Measurements from ENCODE around the gene SPRR3.

The SPRR3 gene, protein sequence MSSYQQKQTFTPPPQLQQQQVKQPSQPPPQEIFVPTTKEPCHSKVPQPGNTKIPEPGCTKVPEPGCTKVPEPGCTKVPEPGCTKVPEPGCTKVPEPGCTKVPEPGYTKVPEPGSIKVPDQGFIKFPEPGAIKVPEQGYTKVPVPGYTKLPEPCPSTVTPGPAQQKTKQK

DNA sequence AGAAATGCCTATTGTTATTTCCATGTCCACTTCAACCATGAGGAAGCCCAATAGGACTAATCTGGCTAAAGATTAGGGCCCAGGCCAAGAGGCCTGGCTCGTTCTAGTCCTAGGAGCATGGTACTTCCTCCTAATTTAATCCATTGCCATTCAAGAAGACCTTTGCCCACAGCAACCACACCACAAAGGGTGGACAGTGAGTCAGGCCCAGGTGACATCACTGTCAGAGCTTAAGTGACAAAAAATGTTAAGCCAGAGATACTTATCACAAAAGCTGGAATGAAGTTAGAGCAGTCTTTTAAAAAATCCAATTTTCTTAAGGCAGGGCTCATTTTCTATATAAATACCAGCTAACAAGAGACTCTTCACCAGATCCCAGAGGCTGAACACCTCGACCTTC, at the start of gene SPRR3:
TSS of gene SPRR3 (plus strand) at position 368 of the 400 bp plus-strand sequence. CDS start 1,272 bp downstream, outside the sequence.
- in situ Hi-C loops (cut with MboI; ENCODE audit: low sequenced_read_pairs), result no loop called here

DNA sequence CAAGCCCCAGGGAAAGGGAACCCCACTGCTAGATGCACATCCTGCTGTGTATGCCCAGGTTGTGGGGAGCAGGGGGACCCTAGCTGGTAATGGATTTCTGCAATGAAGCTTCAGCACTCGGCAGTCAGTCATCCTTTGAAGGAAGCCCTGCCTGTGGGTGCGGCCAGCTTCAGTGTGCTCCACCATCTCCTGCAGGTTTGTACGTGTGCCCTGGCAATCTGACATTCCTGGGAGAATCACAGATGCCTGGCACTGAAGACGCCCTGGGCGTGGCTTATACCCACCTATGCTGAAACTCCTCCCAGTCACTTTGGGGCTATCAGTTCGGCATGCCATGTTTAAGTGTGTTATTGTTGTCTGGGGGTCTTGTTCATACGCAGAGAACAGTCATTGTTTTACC, 47.8 kb upstream of the SPRR3 start:
- in situ Hi-C loops (cut with MboI; ENCODE audit: low sequenced_read_pairs), result no loop called here

DNA sequence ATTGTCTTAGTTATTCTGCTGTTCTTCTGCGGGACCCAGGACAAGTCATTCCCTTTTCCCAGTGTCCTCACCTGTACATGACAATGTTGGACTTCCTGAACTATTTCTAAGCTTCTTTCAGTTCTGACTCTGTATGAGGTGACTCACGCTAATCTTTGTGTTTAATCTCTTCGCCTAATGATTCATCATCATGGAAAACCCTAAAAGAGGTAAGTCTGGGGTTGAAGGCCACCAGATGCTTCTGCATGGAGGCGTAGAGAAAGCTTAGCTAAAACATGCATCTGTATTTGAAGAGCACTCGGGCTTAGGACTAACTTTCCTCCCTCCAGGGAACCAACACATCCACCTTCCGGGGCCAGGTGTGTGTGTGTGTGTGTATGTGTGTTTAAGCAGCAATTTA, 47.1 kb upstream of the SPRR3 start:
- in situ Hi-C loops (cut with MboI; ENCODE audit: low sequenced_read_pairs), result no loop called here

DNA sequence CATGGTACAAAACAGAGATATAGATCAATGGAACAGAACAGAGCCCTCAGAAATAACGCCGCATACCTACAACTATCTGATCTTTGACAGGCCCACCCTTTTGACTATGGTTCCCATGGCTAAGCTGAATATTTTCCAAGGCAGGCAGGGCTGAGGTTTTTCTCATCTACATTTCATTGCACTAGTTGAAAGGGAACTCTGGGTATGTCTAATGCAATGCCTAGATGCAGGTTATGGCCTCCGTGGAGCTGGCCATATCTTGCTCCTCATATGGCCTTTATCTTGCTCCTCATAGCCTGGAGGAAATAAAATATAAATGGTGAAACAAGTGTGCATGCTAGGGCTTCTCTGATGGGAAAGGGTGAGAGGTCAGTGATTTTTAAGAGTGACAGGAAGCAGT, 44.0 kb upstream of the SPRR3 start:
- in situ Hi-C loops (cut with MboI; ENCODE audit: low sequenced_read_pairs), result no loop called here

DNA sequence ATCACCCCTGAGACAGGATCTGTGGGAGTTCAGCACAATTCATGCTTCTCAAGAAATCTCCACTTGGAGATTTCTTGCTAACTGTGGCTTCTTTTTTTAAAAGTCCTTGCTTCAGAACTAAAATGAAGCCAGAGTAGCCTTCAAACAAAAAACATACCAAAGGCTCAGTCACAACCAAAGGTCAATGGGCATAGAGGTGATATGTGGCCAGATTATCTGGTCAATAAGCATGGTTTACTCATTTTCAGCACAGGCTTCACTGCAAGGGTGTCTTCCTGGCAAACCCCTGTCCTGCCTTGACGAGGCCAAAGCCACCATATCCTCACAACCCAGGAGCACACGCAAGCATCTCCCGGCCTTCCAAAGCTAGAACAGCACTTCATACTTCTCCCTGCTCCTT, 42.3 kb upstream of the SPRR3 start:
- in situ Hi-C loops (cut with MboI; ENCODE audit: low sequenced_read_pairs), result no loop called here

DNA sequence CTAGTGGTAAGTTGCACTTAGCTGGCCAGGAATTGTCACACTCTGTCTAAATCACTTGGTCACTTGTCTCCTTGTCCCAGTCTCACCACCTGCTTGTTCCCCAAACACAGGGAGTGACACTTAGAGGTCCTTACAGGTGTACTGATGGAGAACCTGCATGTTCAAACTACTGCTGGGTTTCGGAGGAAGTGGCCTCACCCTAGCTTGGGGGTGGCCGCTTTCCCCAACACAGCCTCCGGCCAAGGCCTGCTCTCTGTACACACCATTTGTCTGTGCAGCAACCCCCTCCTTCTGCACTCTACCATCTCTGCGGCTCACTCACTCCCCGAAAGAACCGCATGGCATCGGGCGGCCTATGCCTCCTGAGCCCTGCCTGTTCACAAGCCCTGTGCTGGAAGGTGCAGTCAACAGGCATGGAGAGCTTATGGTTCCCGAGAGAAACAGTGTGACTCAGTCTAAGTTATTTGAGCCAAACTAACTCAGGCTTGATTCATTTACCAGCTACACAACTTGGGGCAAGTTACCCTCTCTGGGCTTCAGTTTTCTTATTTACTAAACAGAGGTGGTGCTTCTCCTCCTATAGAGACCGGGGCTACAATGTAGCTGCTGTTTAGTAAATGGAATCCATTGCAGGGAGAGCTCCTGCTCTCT, 41.6 kb upstream of the SPRR3 start:
- in situ Hi-C loops (cut with MboI; ENCODE audit: low sequenced_read_pairs), result no loop called here

DNA sequence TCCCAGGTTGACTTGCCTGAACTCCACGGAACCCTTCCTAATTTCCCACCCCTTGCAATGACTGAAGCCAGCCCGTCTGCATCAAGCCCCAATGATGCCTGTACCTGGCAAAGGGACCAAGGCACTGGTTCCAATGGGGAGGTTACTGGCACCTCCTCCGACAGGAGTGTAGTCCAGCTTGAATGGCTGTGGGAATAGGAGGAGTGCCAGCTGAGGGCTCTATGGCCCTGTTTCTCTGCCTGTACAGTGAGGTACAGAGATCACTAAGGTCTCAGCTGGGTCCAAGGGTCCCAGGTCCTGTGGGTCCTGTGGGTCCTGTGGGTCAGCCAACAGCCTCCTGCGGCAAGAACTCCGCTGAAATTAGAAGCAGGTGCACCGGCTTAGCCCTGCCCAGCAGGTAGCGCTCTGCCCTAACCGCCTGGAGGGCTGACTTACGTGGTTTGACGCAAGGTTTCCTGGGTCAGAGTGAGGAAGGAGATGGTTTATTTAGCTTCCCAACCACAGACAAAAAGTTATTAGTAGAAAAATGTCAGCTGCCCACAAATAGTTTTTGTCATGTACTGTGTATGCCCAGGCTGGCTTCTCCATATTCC, 41.0 kb upstream of the SPRR3 start:
- in situ Hi-C loops (cut with MboI; ENCODE audit: low sequenced_read_pairs), result no loop called here

DNA sequence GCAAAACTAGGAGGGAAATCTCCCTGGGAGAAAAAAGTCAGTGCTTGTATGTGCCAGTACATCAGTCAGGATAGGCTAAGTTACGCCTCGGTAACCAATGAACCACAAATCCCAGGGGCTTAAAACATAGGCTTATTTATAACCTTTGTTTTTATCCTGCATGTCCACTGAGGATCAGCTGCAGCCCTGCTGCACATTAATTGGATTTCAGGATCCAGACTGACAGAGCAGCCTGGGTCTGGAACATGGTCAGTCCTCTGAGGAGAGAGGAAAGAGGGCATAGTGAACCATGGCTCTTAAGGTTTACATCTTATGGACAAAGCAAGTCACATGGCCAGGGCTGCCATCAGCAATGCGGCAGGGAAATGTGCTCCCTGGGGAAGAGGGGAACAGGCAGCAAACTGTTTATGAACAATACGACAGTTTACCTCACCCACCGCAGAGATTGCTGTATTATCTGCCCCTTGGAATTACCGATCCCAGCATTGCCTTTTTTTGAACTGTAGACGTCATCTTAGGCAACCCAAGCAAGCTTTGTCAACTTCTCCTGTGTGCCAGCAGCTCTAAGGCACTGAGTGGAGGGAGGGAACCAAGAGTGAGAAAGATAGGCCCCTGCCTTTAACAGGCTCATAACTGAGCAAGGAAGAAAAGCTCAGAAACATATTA, 40.2 kb upstream of the SPRR3 start:
- in situ Hi-C loops (cut with MboI; ENCODE audit: low sequenced_read_pairs), result no loop called here

DNA sequence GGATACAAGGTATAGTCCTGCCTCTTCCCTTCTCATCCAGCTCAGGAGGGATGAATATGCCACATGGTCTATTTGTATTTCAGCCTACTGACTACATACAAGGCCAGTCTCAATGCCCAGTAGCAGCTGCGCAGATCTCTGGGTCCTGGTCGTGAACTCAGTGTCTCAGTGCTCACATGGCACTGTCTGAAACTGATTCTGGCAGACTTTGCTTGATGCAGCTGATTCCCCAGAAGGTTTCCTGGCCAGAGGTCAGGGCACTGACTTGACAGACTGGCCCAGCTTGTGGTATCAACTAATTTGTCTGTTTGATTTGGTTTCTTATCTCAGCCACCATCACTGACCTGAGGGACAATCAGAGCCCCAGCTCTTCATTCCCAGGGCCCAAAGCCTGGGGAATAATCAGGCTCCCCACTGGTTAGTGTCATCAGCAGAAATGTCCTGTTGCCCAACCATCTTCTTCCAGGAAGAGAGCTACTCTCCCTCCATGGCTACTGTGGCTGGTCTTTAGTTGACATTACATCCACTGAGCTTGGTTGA, 38.6 kb upstream of the SPRR3 start:
- in situ Hi-C loops (cut with MboI; ENCODE audit: low sequenced_read_pairs), result no loop called here

DNA sequence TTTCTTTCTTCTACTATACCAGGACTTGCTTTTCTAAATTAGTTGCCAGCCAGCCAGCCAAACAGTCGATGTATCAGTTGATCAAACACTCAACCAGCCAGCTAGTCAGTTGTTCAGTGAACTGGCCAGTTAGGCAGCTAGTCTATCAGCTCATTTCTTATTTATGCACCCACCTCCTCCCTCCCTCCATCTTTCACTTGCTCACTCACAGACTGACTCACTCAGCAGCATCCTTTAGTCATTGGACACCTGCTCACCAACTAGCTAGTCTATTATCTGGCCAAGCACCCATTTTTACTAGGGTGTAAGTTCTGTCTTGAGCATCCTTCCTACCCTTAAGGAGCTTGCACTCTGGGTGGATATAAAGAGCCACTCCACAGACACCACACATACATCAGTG, 37.0 kb upstream of the SPRR3 start:
- in situ Hi-C loops (cut with MboI; ENCODE audit: low sequenced_read_pairs), result no loop called here

DNA sequence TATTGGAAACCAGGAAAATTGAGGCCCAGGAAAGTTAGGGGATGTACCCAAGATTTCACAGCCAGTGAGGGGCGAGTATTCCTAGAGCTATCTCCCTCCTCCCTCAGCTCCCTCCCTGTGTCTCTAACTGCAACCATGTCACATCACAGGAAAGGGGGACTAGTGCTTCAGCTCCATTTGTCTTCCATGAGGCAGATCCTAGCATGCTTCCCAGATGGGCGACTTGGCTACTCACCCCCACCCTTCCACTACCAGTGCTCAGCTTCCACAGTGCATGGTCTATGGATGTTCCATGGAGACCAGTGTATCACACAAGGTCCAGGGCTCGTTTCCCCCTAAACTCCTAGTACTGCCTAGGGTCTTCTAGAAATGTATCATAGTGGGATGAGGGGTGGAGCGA, 35.7 kb upstream of the SPRR3 start:
- in situ Hi-C loops (cut with MboI; ENCODE audit: low sequenced_read_pairs), result no loop called here

DNA sequence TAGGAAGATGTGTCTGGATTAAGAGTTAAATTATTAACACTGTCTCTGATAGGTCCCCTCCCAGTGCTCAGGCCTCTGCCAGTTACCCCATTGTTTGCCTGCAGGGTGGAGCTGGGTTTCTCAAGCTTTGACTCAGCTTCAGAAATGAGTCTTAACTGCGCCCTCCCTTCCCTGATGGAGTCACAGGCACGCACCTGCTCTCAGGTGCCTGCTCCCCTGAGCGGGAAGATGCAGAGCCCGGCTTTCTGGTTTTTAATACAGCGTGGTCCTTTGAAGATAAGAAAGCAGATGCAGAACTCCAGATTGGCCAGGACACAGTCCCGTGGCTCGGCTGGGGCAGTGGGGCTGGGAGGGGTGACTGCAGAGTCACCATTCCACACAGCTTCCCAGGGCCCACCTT, 34.3 kb upstream of the SPRR3 start:
- in situ Hi-C loops (cut with MboI; ENCODE audit: low sequenced_read_pairs), result no loop called here

DNA sequence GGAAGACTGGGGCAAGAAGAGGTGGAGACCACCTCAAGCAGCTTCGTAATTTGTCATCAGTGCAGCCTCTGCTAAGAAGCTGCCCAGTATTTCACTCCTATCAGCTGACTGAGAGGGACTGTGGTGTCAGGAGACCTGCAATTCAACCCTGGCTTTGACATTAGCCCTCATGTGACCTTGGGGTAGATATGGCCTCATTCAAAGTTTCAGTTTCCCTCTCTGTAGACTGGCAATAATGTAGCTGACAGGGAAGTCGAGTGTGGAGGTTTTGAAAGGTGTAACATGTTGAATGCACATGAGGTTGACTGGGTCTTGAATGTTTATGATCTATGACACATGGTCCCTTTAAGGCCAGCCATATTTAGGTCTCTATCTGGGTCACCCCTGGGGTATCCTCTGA, 33.3 kb upstream of the SPRR3 start:
- in situ Hi-C loops (cut with MboI; ENCODE audit: low sequenced_read_pairs), result no loop called here

DNA sequence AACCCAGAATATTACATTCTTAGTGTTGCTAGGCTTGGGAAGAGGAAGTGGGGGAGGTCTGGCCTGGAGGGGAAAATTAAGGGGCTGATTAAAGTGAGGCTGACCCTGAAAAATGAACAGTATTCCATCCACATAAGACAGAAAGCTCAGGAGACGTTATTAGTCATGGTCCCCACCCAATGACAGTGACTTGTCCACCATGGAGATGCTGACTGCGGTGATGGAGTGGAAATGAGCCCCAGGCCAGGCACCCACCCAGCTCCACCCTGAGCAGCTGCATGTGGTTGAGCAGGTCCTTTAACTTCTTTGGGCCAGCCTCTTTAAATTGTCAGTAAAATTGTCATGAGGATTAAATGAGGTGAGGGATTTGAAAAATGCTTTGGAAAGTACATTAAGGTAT, 32.5 kb upstream of the SPRR3 start:
- in situ Hi-C loops (cut with MboI; ENCODE audit: low sequenced_read_pairs), result no loop called here

DNA sequence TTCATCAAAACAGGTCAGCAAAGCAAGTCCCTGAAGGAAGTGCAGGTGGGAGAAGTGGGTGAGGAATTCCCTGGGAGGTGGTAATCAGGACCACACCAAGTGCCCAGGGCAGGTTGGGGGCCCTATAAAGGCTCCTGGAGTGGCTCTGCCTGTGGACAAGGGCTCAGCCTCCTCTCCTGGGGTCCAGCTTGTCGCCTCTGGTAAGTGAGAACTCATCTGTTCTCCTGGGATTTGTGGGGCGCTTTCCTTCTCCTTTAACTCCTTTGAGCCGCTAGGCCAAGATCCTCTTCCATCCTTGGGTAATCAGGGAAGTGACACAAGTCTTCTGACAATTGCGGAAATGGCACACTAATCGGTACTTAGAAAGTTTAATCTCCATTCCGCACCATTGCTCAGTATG, 31.1 kb upstream of the SPRR3 start, which contains the start of gene SPRR4:
TSS of gene SPRR4 (plus strand) at position 154 of the 400 bp plus-strand sequence. CDS start 1,243 bp downstream, outside the sequence.
- in situ Hi-C loops (cut with MboI; ENCODE audit: low sequenced_read_pairs), result no loop called here

DNA sequence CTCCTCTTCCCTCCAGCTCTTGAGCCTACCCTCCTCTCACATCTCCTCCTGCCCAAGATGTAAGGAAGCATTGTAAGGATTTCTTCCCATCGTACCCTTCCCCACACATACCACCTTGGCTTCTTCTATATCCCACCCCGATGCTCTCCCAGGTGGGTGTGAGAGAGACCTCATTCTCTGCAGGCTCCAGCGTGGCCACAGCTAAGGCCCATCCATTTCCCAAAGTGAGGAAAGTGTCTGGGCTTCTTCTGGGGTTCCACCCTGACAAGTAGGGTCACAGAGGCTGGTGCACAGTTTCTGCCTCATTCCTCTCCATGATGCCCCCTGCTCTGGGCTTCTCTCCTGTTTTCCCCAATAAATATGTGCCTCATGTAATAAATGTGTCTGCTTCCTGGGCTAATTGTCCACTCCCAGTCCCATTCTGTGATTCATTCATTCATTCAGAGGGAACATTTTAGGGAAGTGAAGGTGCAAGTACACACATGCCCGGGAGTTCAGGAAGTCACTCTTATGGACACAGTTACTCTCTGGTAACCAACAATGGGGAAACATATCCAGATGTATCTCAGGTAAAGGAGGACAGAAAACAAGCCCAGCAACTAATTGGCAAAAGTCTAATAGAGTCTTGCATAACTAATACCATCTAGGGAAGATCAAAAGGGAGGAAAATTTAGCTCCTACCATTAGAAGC, 29.2 kb upstream of the SPRR3 start:
- in situ Hi-C loops (cut with MboI; ENCODE audit: low sequenced_read_pairs), result no loop called here

DNA sequence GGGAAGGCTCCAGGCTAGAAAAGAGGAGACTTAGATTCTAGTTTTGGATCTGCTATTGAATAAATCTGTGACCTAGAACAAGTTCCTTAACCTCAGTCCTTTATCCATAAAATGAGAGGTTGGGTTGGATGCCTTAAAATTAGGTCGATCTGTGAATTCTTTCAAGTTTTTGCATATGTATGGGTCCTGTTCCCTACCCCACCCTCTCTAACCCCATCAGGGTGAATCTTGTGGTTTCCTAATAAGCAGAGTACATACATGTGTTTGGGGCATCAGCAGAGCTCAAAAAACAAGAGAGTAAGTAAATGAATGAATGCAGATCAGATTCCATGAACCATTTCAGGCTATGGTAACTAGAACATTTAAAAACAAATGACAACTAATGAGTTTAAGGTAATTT, 24.9 kb upstream of the SPRR3 start:
- in situ Hi-C loops (cut with MboI; ENCODE audit: low sequenced_read_pairs), result no loop called here

DNA sequence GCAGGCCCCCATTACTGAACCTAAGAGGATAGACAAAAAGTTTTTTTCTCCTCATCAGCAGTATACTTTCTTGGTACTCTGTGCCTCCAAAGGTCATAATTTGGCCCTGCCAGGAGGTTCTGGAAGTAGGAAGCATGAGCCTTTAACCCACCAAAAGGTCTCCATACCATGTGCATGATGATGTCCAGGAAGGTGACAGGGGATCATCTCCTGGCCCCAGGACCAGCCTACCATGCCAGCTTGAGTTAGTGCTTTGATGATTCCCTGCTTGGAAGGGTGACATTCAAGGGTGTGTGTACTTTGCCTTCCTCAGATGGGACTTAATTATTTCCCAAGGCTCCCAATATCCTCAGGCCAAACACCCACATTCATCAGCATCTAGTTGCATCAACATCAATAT, 23.9 kb upstream of the SPRR3 start:
- in situ Hi-C loops (cut with MboI; ENCODE audit: low sequenced_read_pairs), result no loop called here

DNA sequence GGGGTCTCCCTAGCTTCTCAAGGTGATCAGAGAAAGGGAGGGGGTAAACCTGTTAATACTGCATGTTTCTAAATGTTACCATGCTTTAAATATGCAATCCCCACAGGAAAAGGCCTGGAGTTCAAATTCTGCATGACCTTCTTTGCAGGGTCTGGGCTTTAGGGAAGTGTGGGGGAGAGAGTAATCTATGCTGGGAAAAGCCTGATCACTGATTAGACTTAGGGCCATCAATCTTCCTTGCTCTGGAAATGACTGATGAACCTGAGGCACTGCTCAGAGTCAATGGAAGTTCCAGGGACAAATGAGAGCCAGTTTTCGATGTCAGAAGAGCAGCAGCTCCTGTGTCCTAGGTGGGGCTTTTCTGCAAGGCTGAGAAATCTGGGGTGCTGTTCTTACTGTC, 20.9 kb upstream of the SPRR3 start:
- in situ Hi-C loops (cut with MboI; ENCODE audit: low sequenced_read_pairs), result no loop called here

DNA sequence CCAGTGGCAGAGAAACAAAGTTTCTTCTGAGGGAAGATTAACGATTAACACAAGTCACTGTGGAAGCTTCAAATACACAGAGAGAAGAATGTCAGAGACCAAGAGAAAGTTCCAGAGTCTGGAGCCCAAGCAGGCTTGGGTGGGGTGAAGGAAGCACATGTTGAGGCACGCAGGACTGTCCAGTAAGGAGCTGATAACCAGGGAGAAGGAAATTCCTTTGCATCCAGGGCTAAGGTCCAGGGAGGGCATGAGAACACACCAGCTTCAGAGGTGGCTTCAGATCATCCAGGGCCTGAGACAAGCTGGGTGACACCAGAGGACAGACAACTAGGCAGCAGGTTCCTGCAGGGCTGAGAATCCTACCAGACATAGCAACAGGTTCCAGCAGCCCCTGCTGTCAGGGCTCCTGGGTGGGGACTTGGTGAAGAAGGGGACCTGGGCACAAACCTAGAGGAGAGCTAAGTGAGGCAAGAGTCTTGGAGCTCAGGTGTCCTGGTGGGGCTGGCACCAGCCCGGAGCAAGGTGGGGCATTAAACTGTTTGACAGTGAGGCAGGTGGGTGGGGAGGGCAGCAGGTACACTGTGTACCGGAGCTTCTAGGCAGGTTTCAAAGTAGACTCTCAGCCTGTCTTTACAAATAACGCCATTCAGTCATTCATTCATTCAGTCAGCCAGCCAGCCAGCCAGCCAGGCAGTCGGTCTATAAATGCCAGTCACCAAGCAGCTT, 20.2 kb upstream of the SPRR3 start:
- in situ Hi-C loops (cut with MboI; ENCODE audit: low sequenced_read_pairs), result no loop called here

DNA sequence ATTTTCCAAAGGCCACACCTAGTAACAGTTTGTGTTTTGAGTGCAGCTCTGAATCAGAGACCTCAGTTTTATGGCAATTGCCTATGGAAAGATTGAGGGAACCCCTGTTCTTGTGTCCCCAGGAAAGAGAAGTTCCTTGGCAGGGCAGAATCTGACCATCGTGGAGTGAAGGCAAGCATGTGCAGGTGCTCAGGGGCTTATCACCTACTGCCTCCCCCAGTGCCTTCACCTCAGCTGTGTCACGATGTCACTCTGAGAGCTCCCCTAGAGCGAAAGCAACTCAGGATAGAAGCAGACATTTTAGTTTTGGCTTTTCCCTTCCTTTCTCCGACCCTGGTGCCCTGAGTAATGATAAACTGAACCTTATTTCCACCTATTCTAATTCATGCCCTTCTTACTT, 19.5 kb upstream of the SPRR3 start:
- in situ Hi-C loops (cut with MboI; ENCODE audit: low sequenced_read_pairs), result no loop called here
